GM23338 (cell line): ENCODE measurements around the gene AHDC1. TPM values are rescaled to one million over a fixed set of nuclear protein-coding genes. Genes with fewer than 3 reads are reported as not detected.

Source experiments
- ATAC-seq: fragments of 200-7000 bp; cut with Tn5 transposase; 3 replicates; pipeline ENCODE4 v1.9.1; 2020
- DNase-seq: peaks from one replicate; pipeline ENCODE4 v3.0.0-alpha.2; 2015; ENCODE audit warnings: low spot score
- H2AFZ ChIP-seq: fragments of 200-600 bp; sonication (generic); 2 replicates; pipeline ENCODE4 v1.8.0; 2016; ENCODE audit warnings: antibody characterized with exemption, mild to moderate bottlenecking, moderate library complexity
- H3F3A ChIP-seq: fragments of 200-600 bp; sonication (generic); replicated peaks from 2 replicates; pipeline ENCODE4 v1.8.0; 2017; ENCODE audit warnings: antibody characterized with exemption, mixed run types, low read depth
- H3K27ac ChIP-seq: fragments of 200-600 bp; sonication (generic); 2 replicates; pipeline ENCODE4 v1.6.1; 2016; ENCODE audit warnings: low read depth
- H3K27me3 ChIP-seq: fragments of 200-600 bp; sonication (generic); 2 replicates; pipeline ENCODE4 v1.8.0; 2016; ENCODE audit warnings: mild to moderate bottlenecking, mixed run types, moderate library complexity; ENCODE audit not compliant: insufficient read depth
- H3K36me3 ChIP-seq: fragments of 200-600 bp; sonication (generic); 2 replicates; pipeline ENCODE4 v1.8.0; 2016; ENCODE audit warnings: mild to moderate bottlenecking; ENCODE audit not compliant: insufficient read depth
- H3K4me1 ChIP-seq: fragments of 200-600 bp; sonication (generic); 2 replicates; pipeline ENCODE4 v1.8.0; 2016; ENCODE audit warnings: mild to moderate bottlenecking, moderate library complexity; ENCODE audit not compliant: insufficient read depth
- H3K4me2 ChIP-seq: fragments of 200-600 bp; sonication (generic); 2 replicates; pipeline ENCODE4 v1.7.1; 2017; ENCODE audit warnings: mixed run types
- H3K4me3 ChIP-seq: fragments of 200-600 bp; sonication (generic); 2 replicates; pipeline ENCODE4 v1.6.1; 2016; ENCODE audit warnings: mixed run types
- H3K79me2 ChIP-seq: fragments of 200-600 bp; sonication (generic); replicated peaks from 2 replicates; pipeline ENCODE4 v1.8.0; 2017; ENCODE audit warnings: mild to moderate bottlenecking; ENCODE audit not compliant: insufficient read depth
- H3K9me2 ChIP-seq: fragments of 200-600 bp; sonication (generic); 2 replicates; pipeline ENCODE4 v1.8.0; 2017; ENCODE audit not compliant: insufficient read depth
- H4K20me1 ChIP-seq: fragments of 200-600 bp; sonication (generic); replicated peaks from 2 replicates; pipeline ENCODE4 v1.8.0; 2017; ENCODE audit warnings: mild to moderate bottlenecking; ENCODE audit not compliant: insufficient read depth
- H3K27ac Mint-ChIP-seq: 2 replicates; pipeline ENCODE4 v1.8.0; 2020; ENCODE audit warnings: inconsistent platforms, mild to moderate bottlenecking, moderate library complexity, mixed read lengths
- H3K27me3 Mint-ChIP-seq: 3 replicates; pipeline ENCODE4 v1.8.0; 2022; ENCODE audit warnings: low read depth, mild to moderate bottlenecking, moderate library complexity, mixed read lengths, inconsistent platforms; ENCODE audit not compliant: insufficient read depth, poor library complexity
- H3K36me3 Mint-ChIP-seq: 3 replicates; pipeline ENCODE4 v1.8.0; 2021; ENCODE audit warnings: low read depth, mild to moderate bottlenecking, inconsistent platforms, moderate library complexity, mixed read lengths
- H3K4me1 Mint-ChIP-seq: 3 replicates; pipeline ENCODE4 v1.8.0; 2020; ENCODE audit warnings: mild to moderate bottlenecking, inconsistent platforms, mixed read lengths
- H3K4me3 Mint-ChIP-seq: 3 replicates; pipeline ENCODE4 v1.8.0; 2021; ENCODE audit warnings: moderate library complexity, mild to moderate bottlenecking, inconsistent platforms, mixed read lengths
- H3K9me3 Mint-ChIP-seq: 3 replicates; pipeline ENCODE4 v1.8.0; 2020; ENCODE audit warnings: moderate library complexity, mild to moderate bottlenecking, inconsistent platforms, mixed read lengths
- CREB1 ChIP-seq: fragments of 250-450 bp; sonication (Bioruptor Pico); IDR thresholded peaks from 2 replicates; pipeline ENCODE4 v1.5.0; 2020; ENCODE audit warnings: low read depth, mild to moderate bottlenecking, moderate library complexity
- CTCF ChIP-seq, 2 experiments: fragments of 200-600 bp in 1 of 2; sonication (generic) in 1 of 2; conservative IDR thresholded peaks; 2 replicates each; pipeline versions ENCODE4 v1.5.1 to v1.6.1; 2016 to 2017; ENCODE audit warnings: antibody characterized with exemption in 2 of 2, low read depth in 2 of 2, mild to moderate bottlenecking in 2 of 2, moderate library complexity in 1 of 2
- ETS1 ChIP-seq: IDR thresholded peaks from 2 replicates; pipeline ENCODE4 v1.6.1; 2016; ENCODE audit warnings: antibody characterized with exemption
- EZH2phosphoT487 ChIP-seq: fragments of 200-600 bp; sonication (generic); IDR thresholded peaks from one replicate; pipeline ENCODE4 v1.8.1; 2018; ENCODE audit warnings: antibody characterized with exemption; ENCODE audit not compliant: unreplicated experiment
- JUNB ChIP-seq: IDR thresholded peaks from one replicate; pipeline ENCODE4 v1.6.1; 2016; ENCODE audit warnings: antibody characterized with exemption; ENCODE audit not compliant: unreplicated experiment
- NANOG ChIP-seq: IDR thresholded peaks from 2 replicates; pipeline ENCODE4 v1.6.1; 2016; ENCODE audit warnings: antibody characterized with exemption, borderline replicate concordance
- POLR2AphosphoS5 ChIP-seq: IDR thresholded peaks from 2 replicates; pipeline ENCODE4 v1.6.1; 2016; ENCODE audit warnings: antibody characterized with exemption, low read depth
- REST ChIP-seq: IDR thresholded peaks from one replicate; pipeline ENCODE4 v1.6.1; 2018; ENCODE audit warnings: antibody characterized with exemption; ENCODE audit not compliant: unreplicated experiment
- STAT1 ChIP-seq: IDR thresholded peaks from one replicate; pipeline ENCODE4 v1.6.1; 2016; ENCODE audit warnings: antibody characterized with exemption; ENCODE audit not compliant: unreplicated experiment
- ZNF114 ChIP-seq: fragments of 250-450 bp; sonication (Bioruptor Pico); IDR thresholded peaks from 2 replicates; pipeline ENCODE4 v1.5.0; 2020; ENCODE audit warnings: mild to moderate bottlenecking, moderate library complexity
- ZNF331 ChIP-seq: fragments of 250-450 bp; sonication (Bioruptor Pico); IDR thresholded peaks from 2 replicates; pipeline ENCODE4 v1.5.0; 2020; ENCODE audit warnings: low read depth, mild to moderate bottlenecking, moderate library complexity
- polyA plus RNA-seq: library from polyadenylated mRNA; unstranded; fragments of >200 nt; fragmentation: Nextera tagmentation; extraction: Ambion mirVana; gene quantifications from 2 replicates; pipeline ENCODE4 v1.2.1, GENCODE V29; 2016
- total RNA-seq: library from RNA; depleted of rRNA; stranded (reverse); fragments of >200 nt; shearing (Covaris generic); gene quantifications from 2 replicates; pipeline ENCODE4 v1.2.3, GENCODE V29; 2014

AHDC1 gene
- total and polyA plus RNA-seq, 2 experiments from 2014 or later = 8.3 to 22.2 TPM

GRCh38 chr1:27594564-27595510 lies 9.1 kb downstream of the AHDC1 start:
- 0 out of 2 replicates have a peak overlapping the region, but pooled peaks have one; percentile 32 for H3K27ac ChIP-seq
- H3K9me2 ChIP-seq = no peaks in the 10 kb centered on the region
- no peak overlapping the region for H3K4me3 Mint-ChIP-seq
- no peak for DNase-seq
- no peak overlapping the region for H3K27ac Mint-ChIP-seq
- H3K79me2 ChIP-seq = peaks cover 52% of the 10 kb centered on the region
- H3K9me3 Mint-ChIP-seq = no peaks in the 10 kb centered on the region
- H3F3A ChIP-seq = no peaks in the 10 kb centered on the region; the same call in 1 of the 2 replicates
- H3K27me3 ChIP-seq = no peaks in the 10 kb centered on the region
- H3K36me3 Mint-ChIP-seq = no peaks in the 10 kb centered on the region
- H3K27me3 Mint-ChIP-seq = peaks cover 5% of the 10 kb centered on the region
- ATAC-seq = no peak
- peaks cover 2% of the 10 kb centered on the region for H4K20me1 ChIP-seq
- TF ChIP-seq ZNF114 (CRISPR knock-in tag) (no peak), CTCF (conservative IDR thresholded peaks at IDR 0.05; ENCODE audit: low read depth in 2 of 2) (no peak), REST (no peak), POLR2AphosphoS5 (no peak), NANOG (no peak), JUNB (no peak), CREB1 (no peak), STAT1 (no peak), ZNF331 (CRISPR knock-in tag) (no peak), EZH2phosphoT487 (no peak), ETS1 (no peak)
- H3K36me3 ChIP-seq = no peaks in the 10 kb centered on the region
- peaks cover 23% of the 10 kb centered on the region for H3K4me1 Mint-ChIP-seq
- peak overlapping the region; percentile 86 for H3K4me2 ChIP-seq
- peak overlapping the region; percentile 56; the same call in 1 of the 2 replicates for H3K4me3 ChIP-seq
- H2AFZ ChIP-seq = no peak overlapping the region
- H3K4me1 ChIP-seq = peaks cover 69% of the 10 kb centered on the region
